T-helper 2 cell treated with Interferon-gamma antibody and Interleukin-4, amounts not matched to agents 100 ng/mL and 5 ng/mL, for 36 hours (primary cell): ENCODE measurements around the gene ATG9A. TPM values are rescaled to one million over a fixed set of nuclear protein-coding genes. Genes with fewer than 3 reads are reported as not detected.
"Not testable (repeated sequence)": the region's sequence is repeated elsewhere in the genome, so short reads cannot be mapped to it uniquely, and the experiment has no call there.

Experiments
- intact Hi-C: fragments of 100-400 bp; cut with micrococcal nuclease; formaldehyde crosslinking; loops from one replicate; pipeline ENCODE4 v1.15.1; 2023
- total RNA-seq: library from RNA; stranded (reverse); gene quantifications from 2 replicates; pipeline ENCODE4 v1.2.3, GENCODE V29; 2022

ATG9A gene
- total RNA-seq, result 37.2 and 51.6 TPM in 2 replicates

- intact Hi-C loops, result loop anchor here (1.0 kb wide), 9 partner anchors 10 to 159 kb away; partner anchors contain the start of genes DNAJB2, GLB1L, NHEJ1 and RETREG2
Observed at GRCh38 chr2:219229305-219230058, at the start of gene ATG9A, which contains the start of gene ANKZF1. TSS of gene ATG9A (minus strand) at chr2:219229636. CDS start at chr2:219228024, 1,612 bp downstream. TSS of gene ANKZF1 (plus strand) at chr2:219229806. CDS start at chr2:219230258, 452 bp downstream.

DNA sequence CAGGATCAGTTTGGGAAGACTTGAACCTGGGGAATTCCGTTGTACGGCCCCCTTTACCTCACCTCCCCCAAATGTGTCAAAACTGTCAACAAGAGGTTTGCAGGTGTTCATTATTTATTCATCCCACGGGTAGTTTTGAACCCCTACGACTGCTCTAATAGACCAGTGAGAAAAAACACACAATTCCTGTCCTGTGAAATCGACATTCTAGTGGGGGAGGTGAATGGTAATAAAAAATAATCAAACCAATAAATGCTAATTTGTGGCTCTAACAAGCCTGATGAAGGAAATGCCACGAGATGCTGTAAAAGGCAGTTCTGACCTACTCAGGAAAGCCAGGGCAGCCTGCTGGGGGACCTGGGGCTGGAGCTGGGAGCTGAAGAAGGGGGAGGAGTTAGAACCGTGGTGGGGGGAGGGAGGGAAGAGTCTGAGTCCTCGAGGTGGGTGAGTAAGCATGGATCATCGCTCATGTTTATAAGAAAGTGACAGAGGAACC is 49.3 kb upstream of the ATG9A start:
- intact Hi-C loops, result loop anchor here (1.0 to 10.0 kb wide), 11 partner anchors 17 to 1008 kb away; partner anchors contain the start of genes AAMP, ABCB6, ANKZF1 and ATG9A

GRCh38 chr2:219277703-219278654 is 48.5 kb upstream of the ATG9A start:
- intact Hi-C loops, result loop anchor here (10.0 kb wide), 1 partner anchor 217 kb away; the partner anchor contains the start of gene GMPPA

- intact Hi-C loops, result loop anchor here (10.0 kb wide), 1 partner anchor 220 kb away; the partner anchor contains the start of gene GMPPA
Observed at GRCh38 chr2:219274361-219274921, 45.0 kb upstream of the ATG9A start.

DNA sequence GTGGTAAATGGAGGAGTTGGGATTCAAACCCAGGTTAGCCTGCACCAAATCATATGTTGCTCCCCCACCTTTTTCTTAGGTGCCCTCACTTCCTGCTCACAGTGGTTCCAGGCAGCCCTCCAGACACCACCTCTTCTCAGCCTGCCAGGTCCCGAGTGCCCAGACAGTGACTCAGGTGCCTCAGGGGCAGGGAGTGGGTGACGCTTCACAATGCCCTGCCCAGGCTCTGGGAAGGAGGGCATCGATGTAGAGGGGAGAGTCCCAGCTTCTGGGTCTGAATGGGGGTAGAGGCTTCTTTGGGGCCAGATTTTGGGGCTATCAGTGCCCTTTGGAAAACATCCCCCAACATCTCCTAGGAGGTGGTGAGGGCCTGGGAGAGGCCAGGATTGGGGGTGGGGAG is 44.5 kb upstream of the ATG9A start:
- intact Hi-C loops, result loop anchor here (10.0 kb wide), 1 partner anchor 221 kb away; the partner anchor contains the start of gene GMPPA

DNA sequence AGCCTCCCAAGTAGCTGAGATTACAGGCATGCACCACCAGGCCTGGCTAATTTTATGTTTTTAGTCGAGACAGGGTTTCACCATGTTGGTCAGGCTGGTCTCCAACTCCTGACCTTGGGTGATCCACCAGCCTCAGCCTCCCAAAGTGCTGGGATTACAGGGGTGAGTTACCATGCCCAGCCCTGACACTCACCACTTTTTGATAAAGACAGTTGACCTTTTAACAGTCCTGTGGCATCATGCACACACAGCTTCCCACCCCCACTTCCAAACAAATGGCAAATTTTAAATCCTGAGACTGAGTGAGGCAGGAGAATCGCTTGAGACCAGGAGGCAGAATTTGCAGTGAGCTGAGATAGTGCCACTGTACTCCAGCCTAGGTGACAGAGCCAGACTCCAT is 43.6 kb upstream of the ATG9A start:
- intact Hi-C loops, result loop anchor here (10.0 kb wide), 1 partner anchor 222 kb away; the partner anchor contains the start of gene GMPPA

GRCh38 chr2:219272356-219272755 is 42.9 kb upstream of the ATG9A start:
- intact Hi-C loops, result loop anchor here (10.0 kb wide), 1 partner anchor 222 kb away; the partner anchor contains the start of gene GMPPA

DNA sequence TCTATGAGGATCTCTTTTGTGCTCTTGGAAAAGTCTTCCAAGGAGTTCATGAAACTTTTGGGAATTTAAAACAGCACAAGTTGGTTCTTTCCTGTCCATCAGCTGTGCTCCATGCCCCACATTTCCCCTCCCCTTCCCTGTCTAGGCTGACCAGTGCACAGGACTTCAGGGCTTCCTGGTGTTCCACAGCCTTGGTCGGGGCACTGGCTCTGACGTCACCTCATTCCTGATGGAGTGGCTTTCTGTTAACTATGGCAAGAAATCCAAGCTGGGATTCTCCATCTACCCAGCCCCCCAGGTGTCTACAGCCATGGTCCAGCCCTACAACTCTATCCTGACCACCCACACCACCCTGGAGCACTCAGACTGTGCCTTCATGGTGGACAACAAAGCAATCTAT is 41.6 kb upstream of the ATG9A start:
- intact Hi-C loops, result loop anchor here (10.0 kb wide), 1 partner anchor 224 kb away; the partner anchor contains the start of gene GMPPA

DNA sequence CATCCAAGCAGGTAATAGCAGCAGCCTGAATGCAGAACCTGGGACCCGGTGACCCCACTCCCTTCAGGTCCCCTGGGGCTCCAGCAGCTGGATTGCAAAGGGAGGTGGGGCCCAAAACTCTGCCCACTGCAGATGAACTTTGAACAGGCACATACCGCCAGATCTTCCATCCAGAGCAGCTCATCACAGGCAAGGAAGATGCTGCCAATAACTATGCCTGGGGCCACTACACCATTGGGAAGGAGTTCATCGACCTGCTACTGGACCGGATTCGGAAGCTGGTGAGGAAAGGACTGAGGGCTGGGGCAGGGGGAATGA is 40.6 kb upstream of the ATG9A start:
- intact Hi-C loops, result loop anchor here (10.0 kb wide), 1 partner anchor 225 kb away; the partner anchor contains the start of gene GMPPA

DNA sequence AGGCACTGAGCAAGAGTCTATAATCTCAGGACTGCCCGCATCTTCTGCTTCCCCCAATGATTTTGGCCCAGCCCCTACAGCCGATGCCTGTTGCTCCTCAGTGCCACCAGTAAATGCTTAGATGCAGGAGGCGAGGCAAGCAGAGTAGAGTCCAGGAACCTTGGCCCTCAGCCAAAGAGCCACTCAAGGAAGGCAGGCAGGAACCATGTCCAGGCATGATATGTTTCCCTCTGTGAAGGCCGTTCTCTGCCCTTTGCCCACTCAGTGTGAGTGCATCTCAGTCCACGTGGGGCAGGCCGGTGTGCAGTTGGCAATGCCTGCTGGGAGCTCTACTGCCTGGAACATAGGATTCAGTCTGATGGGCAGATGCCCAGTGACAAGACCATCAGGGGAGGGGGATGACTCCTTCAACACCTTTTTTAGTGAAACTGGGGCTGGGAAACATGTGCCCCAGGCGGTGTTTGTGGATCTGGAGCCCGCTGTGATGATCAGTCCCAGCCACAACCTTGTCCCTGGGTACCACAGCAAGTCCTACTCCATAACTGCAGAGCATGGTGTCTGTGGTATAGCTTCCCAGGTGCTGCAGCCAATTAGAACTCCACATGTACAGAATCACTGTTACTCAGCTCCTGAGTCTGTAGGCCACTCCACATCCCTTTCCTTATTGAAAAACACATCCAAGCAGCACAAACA is 40.1 kb upstream of the ATG9A start:
- intact Hi-C loops, result loop anchor here (10.0 kb wide), 1 partner anchor 225 kb away; the partner anchor contains the start of gene GMPPA

DNA sequence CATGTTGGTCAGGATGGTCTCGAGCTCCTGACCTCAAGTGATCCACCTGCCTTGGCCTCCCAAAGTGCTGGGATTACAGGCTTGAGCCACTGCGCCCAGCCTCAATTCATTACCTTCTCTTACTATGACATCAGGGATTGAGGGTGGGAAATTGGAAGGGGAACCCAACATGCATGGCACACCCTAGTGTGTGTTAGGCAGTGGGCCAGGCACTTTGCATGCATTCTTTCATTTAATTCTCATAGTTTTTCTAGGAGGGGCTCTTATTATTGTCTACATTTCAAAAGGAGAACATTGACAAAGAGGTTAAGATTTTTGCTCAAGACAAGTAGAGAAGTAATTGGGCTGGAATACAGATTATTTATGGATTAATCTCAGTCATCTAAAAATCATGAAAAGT is 38.9 kb upstream of the ATG9A start:
- intact Hi-C loops, result no loop called here

GRCh38 chr2:219266886-219267285 is 37.5 kb upstream of the ATG9A start:
- intact Hi-C loops, result no loop called here

DNA sequence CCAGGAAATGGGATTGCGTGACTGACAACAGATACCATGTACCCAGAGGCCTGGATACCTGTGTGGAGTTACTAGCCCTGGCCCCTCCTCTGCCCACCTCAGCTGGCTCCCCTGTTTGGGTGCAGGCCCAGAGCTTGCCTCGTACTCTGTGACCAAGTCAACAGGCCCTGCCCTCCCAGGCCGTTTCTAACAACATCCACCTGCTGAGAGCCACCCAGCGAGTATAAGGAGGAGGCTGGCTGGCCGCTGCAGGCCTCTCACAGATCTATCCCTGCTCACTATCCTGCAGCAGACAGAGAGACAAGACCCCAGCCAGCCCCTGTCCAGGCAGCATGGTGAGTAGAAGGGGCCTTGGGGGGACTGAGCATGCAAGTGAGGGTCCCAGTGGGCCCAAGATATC is 36.8 kb upstream of the ATG9A start:
- intact Hi-C loops, result no loop called here

- intact Hi-C loops, result no loop called here
Observed at GRCh38 chr2:219261024-219261855, 31.8 kb upstream of the ATG9A start.

- intact Hi-C loops, result not testable (repeated sequence)
Observed at GRCh38 chr2:219258942-219259341, 29.5 kb upstream of the ATG9A start.

DNA sequence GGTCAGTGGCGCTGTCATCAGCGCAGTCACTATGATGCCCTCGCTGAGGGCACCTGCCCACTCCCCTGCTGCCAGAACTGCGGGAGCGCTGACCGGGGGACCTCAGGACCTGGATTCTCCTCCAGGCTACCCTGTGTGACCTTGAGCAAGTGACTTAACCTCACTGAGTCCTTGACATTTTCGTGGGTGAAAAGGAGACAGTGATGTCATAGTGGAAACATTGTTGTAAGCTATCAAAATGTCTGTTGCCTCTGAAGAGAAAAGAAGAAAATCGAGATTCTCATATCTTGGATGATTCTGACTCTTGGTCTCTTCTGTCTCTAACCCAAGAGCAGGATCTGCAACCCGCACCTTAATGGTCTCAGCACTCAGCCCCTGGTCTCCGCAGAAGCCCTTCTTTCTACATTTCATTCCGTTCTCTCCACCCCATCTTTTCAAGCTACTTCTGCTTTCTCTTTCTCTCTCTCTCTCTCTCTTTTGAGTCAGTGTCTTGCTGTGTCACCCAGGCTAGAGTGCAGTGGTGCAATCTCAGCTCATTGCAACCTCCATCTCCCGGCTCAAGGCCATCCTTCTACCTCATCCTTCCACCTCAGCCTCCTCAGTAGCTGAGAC is 25.3 kb upstream of the ATG9A start:
- intact Hi-C loops, result no loop called here

DNA sequence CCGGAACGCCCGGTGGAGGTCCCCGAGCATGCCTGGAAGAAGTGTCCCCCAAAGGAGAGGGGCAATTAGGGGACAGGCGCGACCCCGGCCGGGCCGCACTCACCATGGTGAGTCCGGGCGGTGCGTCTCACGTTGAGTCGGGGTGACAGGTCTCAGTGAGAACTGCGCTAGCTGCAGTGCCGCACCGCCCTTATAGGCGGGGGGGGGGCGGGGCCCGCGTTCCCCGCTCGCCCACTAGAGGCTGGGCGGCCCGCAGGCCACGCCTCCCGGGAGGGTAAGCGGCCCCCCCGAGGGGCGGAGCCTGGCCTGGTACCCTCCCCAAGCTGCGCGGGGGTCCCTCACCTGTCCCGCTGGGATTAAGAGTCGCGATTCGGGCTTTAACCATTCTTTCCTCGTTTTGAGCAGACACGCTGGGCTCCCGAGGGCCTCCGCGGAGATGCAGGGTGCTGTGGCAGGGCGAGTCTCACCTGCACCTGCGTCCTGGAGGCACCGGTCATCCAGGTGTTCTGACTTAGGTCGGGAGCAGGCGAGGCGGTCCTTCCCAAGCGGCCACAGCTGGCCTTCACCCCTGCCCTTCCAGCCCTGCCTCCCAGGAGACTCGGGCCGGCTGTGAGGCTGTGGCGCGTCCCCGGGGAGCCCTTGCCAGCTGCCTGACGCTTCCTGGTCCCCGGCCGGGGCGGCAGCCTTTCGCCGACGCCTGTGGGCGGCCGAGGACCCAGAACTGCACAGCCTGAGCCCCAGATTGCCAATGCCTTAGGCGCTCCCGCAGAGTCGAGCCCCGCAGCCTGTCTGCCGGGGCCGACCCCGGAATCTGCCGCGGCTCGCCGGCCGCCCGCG is 24.5 kb upstream of the ATG9A start, which contains the start of gene TUBA4A:
TSS of gene TUBA4A (minus strand) at position 166 of the 837 bp plus-strand sequence. CDS start at position 106, 60 bp downstream.
- intact Hi-C loops, result loop anchor here (1.0 kb wide), 9 partner anchors 9 to 686 kb away; partner anchors contain the start of genes ANKZF1, ATG9A, CNOT9 and DNAJB2
